ENCODE measurements around the gene ILKAP.

Gene ILKAP

GRCh38 chr2:238155051-238155760 is 48.3 kb downstream of the ILKAP start:
- in situ Hi-C loops (cut with MboI; ENCODE audit: low sequenced_read_pairs, unreplicated experiment), result no loop called here
- TF ChIP-seq CTCF (IDR thresholded peaks at IDR 0.05; ENCODE audit: borderline replicate concordance, control extremely low read depth, extremely low read depth, insufficient read depth, missing control alignments), result no peak
- no peak for DNase-seq (ENCODE audit: low spot score)

- in situ Hi-C loops (cut with MboI; ENCODE audit: low sequenced_read_pairs, unreplicated experiment), result no loop called here
- DNase-seq (ENCODE audit: low spot score), result no peak
- no peak for TF ChIP-seq CTCF (IDR thresholded peaks at IDR 0.05; ENCODE audit: borderline replicate concordance, control extremely low read depth, extremely low read depth, insufficient read depth, missing control alignments)
Measured at GRCh38 chr2:238154570-238154969, 48.9 kb downstream of the ILKAP start.

GRCh38 chr2:238152771-238153688 is 50.5 kb downstream of the ILKAP start:
- no peak for DNase-seq (ENCODE audit: low spot score)
- peak; percentile 13 for TF ChIP-seq CTCF (IDR thresholded peaks at IDR 0.05; ENCODE audit: borderline replicate concordance, control extremely low read depth, extremely low read depth, insufficient read depth, missing control alignments)
- in situ Hi-C loops (cut with MboI; ENCODE audit: low sequenced_read_pairs, unreplicated experiment), result no loop called here

- in situ Hi-C loops (cut with MboI; ENCODE audit: low sequenced_read_pairs, unreplicated experiment), result no loop called here
- TF ChIP-seq CTCF (IDR thresholded peaks at IDR 0.05; ENCODE audit: borderline replicate concordance, control extremely low read depth, extremely low read depth, insufficient read depth, missing control alignments), result no peak
- no peak for DNase-seq (ENCODE audit: low spot score)
Measured at GRCh38 chr2:238151628-238152235, 51.8 kb downstream of the ILKAP start.

DNA sequence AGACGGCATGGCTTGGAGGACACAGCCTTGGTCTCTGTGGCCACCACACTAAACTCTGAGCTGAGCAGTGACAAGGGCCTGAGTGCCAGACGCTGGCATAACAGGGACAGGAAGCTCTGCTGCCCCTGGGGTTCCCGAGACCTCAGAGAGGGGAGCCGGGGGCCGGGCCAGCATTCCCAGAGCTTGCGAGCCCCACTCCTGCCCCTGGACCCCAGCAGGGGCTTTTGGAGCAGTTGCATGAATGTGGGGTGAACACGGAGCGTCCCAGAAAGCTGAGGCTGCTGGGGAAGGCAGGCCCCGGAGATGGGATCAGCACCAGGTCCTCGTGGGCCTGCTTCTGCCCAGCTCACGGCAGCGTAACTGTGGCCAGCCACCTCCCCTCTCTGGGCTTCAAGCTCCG is 52.3 kb downstream of the ILKAP start:
- DNase-seq (ENCODE audit: low spot score), result no peak
- in situ Hi-C loops (cut with MboI; ENCODE audit: low sequenced_read_pairs, unreplicated experiment), result no loop called here
- no peak for TF ChIP-seq CTCF (IDR thresholded peaks at IDR 0.05; ENCODE audit: borderline replicate concordance, control extremely low read depth, extremely low read depth, insufficient read depth, missing control alignments)

DNA sequence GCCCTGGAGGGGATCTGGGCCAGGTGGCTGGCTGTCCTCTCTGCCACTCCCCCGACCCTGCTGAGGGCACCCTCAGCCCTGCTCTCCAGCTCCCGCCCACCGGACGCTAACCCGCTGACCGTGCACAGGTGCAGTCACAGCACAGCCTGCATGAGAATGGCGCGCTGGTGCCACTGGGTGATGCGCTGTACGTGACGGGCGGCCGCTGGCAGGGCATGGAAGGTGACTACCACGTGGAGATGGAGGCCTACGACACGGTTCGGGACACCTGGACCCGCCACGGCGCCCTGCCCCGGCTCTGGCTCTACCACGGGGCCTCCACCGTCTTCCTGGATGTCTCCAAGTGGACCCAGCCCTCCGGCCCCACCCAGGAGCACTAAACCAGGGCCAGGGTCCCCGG is 52.8 kb downstream of the ILKAP start:
- no peak for TF ChIP-seq CTCF (IDR thresholded peaks at IDR 0.05; ENCODE audit: borderline replicate concordance, control extremely low read depth, extremely low read depth, insufficient read depth, missing control alignments)
- in situ Hi-C loops (cut with MboI; ENCODE audit: low sequenced_read_pairs, unreplicated experiment), result no loop called here
- no peak for DNase-seq (ENCODE audit: low spot score)

Measured in GM13976 (cell line).